Colonic mucosa (tissue), 4 donors: ENCODE results near the gene OASL. TPM values are rescaled to one million over a fixed set of nuclear protein-coding genes. Genes with fewer than 3 reads are reported as not detected.
"Not testable (repeated sequence)": the region's sequence is repeated elsewhere in the genome, so short reads cannot be mapped to it uniquely, and the experiment has no call there.

Experiments
- DNase-seq: peaks from one replicate; pipeline ENCODE4 v3.0.0-alpha.2; 2020
- H3K27ac ChIP-seq: fragments of 200-600 bp; one replicate; pipeline ENCODE4 v1.8.0; 2021
- H3K27me3 ChIP-seq: fragments of 200-600 bp; one replicate; pipeline ENCODE4 v1.8.0; 2021
- H3K36me3 ChIP-seq: fragments of 200-600 bp; one replicate; pipeline ENCODE4 v1.8.0; 2021
- H3K4me1 ChIP-seq: fragments of 200-600 bp; one replicate; pipeline ENCODE4 v1.8.0; 2021; ENCODE audit warnings: mild to moderate bottlenecking
- H3K4me3 ChIP-seq: fragments of 200-600 bp; one replicate; pipeline ENCODE4 v1.8.0; 2021
- H3K9ac ChIP-seq, 2 donors: one replicate each; pipeline ENCODE4 v1.7.0; 2013; ENCODE audit warnings: control low read depth in 2 of 2, low read depth in 2 of 2, low read length in 2 of 2
- H3K9me3 ChIP-seq: fragments of 200-600 bp; one replicate; pipeline ENCODE4 v1.8.0; 2021
- intact Hi-C: fragments of 100-400 bp; cut with DNase I; formaldehyde crosslinking; loops from one replicate; pipeline ENCODE4 v1.14.1; 2022
- total RNA-seq, 2 donors: library from RNA; stranded (reverse); fragmentation: NEBNext Ultra II Directional in 1 of 2; extraction: Animal tissue kit (Norgen Biotek cat#: 25700) in 1 of 2; gene quantifications; one replicate each; pipeline ENCODE4 v1.2.1, GENCODE V29; 2021
- TF ChIP-seq, protein P1 (sequence below): fragments of 200-600 bp; IDR thresholded peaks from one replicate; pipeline ENCODE4 v1.8.0; 2022; ENCODE audit warnings: antibody characterized with exemption, mild to moderate bottlenecking
- donor health status: healthy.
- donor health status: DM: no; HTN: no; CAD: no.
- donor health status: DM: no; HTN: no; CAD: no.

Gene OASL
- total RNA-seq, 2 donors from 2014 or later, result 5.2 to 7.0 TPM

DNA sequence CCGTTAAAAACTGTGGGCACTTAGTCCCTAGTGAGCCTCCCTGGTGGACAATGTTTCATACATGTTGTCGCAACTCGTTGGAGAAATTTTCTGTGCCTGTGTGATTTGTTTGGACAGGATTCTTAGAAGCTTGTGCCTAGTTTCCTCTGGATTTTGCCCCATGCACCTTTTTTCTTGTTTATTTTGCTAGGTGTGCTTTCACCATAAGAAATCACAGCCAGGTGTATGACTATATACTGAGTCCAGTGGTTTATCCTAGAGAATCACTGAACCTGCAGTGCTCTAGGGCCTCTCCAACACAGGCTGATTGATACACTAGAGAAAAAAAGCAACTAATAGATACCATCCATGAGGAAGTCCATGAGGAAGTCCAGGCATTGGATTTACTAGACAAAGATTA is 33.1 kb upstream of the OASL start:
- H3K27ac ChIP-seq, result no peak overlapping the region
- no peak overlapping the region for H3K4me3 ChIP-seq
- no peaks in the 10 kb centered on the region for H3K9me3 ChIP-seq
- H3K27me3 ChIP-seq, result no peaks in the 10 kb centered on the region
- no peak overlapping the region for H3K9ac ChIP-seq
- intact Hi-C loops, result no loop called here
- H3K4me1 ChIP-seq, result no peaks in the 10 kb centered on the region
- TF ChIP-seq, protein P1, sequence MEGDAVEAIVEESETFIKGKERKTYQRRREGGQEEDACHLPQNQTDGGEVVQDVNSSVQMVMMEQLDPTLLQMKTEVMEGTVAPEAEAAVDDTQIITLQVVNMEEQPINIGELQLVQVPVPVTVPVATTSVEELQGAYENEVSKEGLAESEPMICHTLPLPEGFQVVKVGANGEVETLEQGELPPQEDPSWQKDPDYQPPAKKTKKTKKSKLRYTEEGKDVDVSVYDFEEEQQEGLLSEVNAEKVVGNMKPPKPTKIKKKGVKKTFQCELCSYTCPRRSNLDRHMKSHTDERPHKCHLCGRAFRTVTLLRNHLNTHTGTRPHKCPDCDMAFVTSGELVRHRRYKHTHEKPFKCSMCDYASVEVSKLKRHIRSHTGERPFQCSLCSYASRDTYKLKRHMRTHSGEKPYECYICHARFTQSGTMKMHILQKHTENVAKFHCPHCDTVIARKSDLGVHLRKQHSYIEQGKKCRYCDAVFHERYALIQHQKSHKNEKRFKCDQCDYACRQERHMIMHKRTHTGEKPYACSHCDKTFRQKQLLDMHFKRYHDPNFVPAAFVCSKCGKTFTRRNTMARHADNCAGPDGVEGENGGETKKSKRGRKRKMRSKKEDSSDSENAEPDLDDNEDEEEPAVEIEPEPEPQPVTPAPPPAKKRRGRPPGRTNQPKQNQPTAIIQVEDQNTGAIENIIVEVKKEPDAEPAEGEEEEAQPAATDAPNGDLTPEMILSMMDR, result no peak
- no peak for DNase-seq
- H3K36me3 ChIP-seq, result no peaks in the 10 kb centered on the region

DNA sequence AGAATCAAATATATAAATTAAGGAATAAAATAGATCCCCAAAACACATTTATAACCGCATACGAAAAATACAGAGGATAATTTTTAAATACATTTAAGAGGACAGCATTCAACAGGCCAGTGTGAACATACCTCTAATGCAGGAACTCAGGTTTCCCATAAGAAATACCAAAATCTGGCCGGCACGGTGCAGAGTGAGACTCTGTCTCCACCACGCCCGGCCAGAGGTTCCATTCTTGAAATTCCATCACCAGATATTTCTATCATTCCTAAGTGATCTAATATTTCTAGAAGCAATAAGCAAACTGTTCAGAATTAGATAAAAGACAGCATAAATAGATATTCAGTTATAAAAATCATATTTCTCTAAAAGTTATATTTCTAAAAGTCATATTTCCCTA is 30.2 kb upstream of the OASL start:
- no peaks in the 10 kb centered on the region for H3K9me3 ChIP-seq
- intact Hi-C loops, result no loop called here
- TF ChIP-seq, protein P1, result no peak
- H3K9ac ChIP-seq, result no peak overlapping the region
- no peaks in the 10 kb centered on the region for H3K27me3 ChIP-seq
- H3K4me1 ChIP-seq, result no peaks in the 10 kb centered on the region
- no peak overlapping the region for H3K4me3 ChIP-seq
- no peaks in the 10 kb centered on the region for H3K36me3 ChIP-seq
- no peak for DNase-seq
- no peak overlapping the region for H3K27ac ChIP-seq

DNA sequence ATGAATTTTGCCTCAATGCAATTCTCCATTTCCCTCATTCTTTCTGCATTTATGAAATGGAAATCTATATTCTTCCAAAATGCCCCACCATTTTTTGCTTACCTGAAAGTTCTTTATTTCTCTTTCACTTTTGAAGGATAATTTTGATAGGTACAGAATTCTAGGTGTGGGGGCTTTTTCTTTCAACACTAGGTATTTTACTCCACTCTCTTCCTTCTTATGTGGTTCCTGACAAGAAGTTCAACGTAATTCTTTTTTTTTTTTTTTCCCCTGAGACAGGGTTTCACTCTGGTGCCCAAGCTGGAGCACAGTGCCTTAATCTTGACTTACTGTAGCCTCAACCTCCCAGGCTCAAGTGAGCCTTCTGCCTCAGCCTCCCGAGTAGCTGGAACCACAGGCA is 26.3 kb upstream of the OASL start:
- no peak overlapping the region for H3K4me3 ChIP-seq
- DNase-seq, result peak; percentile 3
- intact Hi-C loops, result no loop called here
- H3K27me3 ChIP-seq, result no peaks in the 10 kb centered on the region
- H3K4me1 ChIP-seq, result no peaks in the 10 kb centered on the region
- TF ChIP-seq, protein P1, result no peak
- H3K36me3 ChIP-seq, result no peaks in the 10 kb centered on the region
- H3K9me3 ChIP-seq, result no peaks in the 10 kb centered on the region
- no peak overlapping the region for H3K9ac ChIP-seq
- H3K27ac ChIP-seq, result no peak overlapping the region

DNA sequence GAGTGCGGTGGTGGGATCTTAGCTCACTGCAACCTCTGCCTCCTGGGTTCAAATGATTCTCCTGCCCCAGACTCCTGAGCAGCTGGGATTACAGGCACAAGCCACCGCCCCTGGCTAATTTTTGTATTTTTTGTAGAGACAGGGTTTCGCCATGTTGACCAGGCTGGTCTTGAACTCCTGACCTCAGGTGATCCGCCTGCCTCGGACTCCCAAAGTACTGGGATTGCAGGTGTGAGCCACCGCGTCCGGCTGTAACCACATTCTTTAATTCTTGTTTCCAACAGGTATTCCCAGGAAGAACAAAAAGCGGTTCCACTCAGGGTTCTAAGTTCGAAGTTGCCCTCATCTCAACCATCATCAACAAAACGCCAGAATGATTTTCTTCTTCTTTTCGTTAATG is 25.5 kb upstream of the OASL start:
- peak; percentile 4 for DNase-seq
- H3K36me3 ChIP-seq, H3K4me3 ChIP-seq, intact Hi-C loops, H3K9ac ChIP-seq, H3K27ac ChIP-seq, H3K9me3 ChIP-seq, H3K4me1 ChIP-seq, H3K27me3 ChIP-seq: not testable (repeated sequence)

DNA sequence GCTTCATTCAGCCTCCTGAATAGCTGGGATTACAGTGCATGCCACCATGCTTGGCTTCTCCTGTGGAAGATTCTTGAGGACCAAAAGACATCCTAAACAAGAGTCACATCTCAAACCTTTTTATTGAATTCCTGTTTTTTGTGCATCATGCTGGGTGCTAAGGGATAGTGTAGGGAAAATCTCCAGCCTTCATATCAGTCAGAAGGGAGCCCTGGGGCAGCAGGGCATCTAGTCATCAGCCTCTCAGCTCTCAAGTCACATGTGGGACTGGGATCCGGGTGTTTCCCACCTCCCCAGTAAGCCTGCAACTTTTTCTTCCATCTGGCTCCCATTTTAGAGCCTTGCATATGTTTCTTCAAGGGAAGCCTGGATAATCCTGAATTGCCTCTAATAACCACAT is 25.1 kb upstream of the OASL start:
- Histone ChIP-seq H3K9ac (no peak overlapping the region), H3K9me3 (no peaks in the 10 kb centered on the region), H3K27ac (no peak overlapping the region), H3K4me1 (no peaks in the 10 kb centered on the region), H3K36me3 (no peaks in the 10 kb centered on the region), H3K4me3 (no peak overlapping the region), H3K27me3 (no peaks in the 10 kb centered on the region)
- intact Hi-C loops, result no loop called here
- DNase-seq, result peak; percentile 2
- TF ChIP-seq, protein P1, result no peak

DNA sequence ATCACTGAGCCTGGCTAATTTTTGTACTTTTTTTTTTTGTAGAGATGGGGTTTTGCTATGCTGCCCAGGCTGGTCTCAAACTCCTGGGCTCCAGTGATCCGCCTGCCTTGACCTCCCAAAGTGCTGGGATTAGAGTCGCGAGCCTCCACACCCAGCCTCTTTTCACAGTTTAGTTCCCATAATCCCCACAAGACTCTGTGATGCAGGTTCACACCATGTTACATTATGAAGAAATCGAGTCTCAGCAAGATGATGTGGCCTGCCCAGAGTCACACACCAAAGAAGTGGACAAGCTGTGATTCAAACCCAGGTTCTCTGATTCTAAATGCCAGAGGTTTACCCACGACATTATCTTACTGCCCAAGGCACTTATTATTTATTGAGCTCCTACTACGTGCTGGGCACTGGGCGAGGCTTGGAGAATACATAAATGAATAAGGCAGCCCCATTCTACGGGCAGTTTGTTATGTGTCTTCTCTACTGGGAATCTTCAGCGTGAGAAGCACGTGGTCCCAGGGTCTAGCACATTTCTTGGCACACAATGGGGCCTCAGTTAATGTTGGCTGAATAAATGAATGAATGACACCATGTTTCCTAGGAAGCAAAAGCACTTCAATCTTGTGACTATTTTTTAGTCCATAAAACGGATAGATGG is 23.5 kb upstream of the OASL start:
- Histone ChIP-seq H3K27ac (no peak overlapping the region), H3K4me3 (no peak overlapping the region), H3K27me3 (no peaks in the 10 kb centered on the region), H3K9ac (no peak overlapping the region), H3K36me3 (no peaks in the 10 kb centered on the region), H3K4me1 (no peaks in the 10 kb centered on the region), H3K9me3 (no peaks in the 10 kb centered on the region)
- DNase-seq, result peak; percentile 9
- TF ChIP-seq, protein P1, result no peak
- intact Hi-C loops, result no loop called here
